Measurements from ENCODE around the gene RRAGD. TPM values are rescaled to one million over a fixed set of nuclear protein-coding genes. Genes with fewer than 3 reads are reported as not detected.
A peak's percentile ranks its signal among the peaks of the same experiment; 100 is the strongest.

Gene RRAGD
- polyA plus RNA-seq (ENCODE audit: insufficient read length in 4 of 4) = 10 to 100 TPM; 29.9 to 37.3 (median 34.5) TPM

DNA sequence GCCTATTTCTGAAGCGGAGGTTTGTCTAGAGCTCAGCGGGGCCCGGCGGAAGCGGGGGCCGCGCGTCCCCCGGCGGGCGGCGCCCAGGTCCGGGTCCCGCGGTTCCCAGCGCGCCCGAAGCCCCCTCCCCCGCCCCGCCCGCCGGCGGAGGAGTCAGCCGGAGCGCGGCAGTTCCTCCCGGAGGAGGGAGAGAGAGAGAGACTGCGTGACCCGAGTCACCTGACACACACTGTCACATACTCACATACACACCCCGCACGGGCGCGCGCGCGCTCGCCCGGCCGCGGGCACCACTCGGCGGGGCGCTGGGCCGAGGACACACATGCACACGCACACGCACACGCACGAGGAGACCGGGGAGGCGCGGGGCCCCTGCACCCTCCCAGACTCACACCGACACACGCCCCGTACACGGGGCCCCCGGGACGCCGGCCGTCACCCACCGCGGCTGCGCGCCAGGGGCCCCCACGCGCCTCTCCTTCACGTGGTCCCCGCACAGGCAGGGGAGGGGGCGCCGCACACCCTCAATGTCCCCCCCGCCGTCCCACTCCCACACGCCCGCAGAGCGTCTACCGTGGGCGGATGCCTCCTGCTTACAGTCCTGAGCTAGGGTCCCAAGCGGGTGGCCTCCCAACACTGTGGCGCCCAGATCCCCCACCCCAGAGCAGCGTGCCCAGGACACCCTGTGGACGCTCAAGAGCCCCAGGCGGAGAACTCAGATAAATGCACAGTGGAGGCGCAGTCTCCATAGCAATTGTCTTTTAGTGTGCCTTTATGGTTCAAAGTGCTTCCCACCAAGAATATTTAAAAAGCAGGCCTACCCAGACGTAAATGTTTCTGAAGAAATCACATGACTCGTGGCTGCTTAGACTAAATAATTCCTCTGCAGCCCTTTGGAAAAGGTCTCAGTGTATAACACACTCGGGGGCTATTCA lies at the start of gene RRAGD:
Gene RRAGD (minus strand): TSS at position 203 of the 935 bp plus-strand sequence. CDS start 280 bp downstream, outside the sequence.
- peak in 1 of 4 donors; percentile 63 for DNase-seq (ENCODE audit: low read depth in 4 of 4, low spot score in 2 of 4)

GRCh38 chr6:89460713-89461112 lies 48.6 kb upstream of the RRAGD start:
- DNase-seq (ENCODE audit: low read depth in 4 of 4, low spot score in 2 of 4) = no peak

GRCh38 chr6:89459501-89459900 lies 47.4 kb upstream of the RRAGD start:
- no peak for DNase-seq (ENCODE audit: low read depth in 4 of 4, low spot score in 2 of 4)

- no peak for DNase-seq (ENCODE audit: low read depth in 4 of 4, low spot score in 2 of 4)
Observed at GRCh38 chr6:89458704-89459103, 46.6 kb upstream of the RRAGD start.

GRCh38 chr6:89454300-89454699 lies 42.2 kb upstream of the RRAGD start:
- no peak for DNase-seq (ENCODE audit: low read depth in 4 of 4, low spot score in 2 of 4)

DNA sequence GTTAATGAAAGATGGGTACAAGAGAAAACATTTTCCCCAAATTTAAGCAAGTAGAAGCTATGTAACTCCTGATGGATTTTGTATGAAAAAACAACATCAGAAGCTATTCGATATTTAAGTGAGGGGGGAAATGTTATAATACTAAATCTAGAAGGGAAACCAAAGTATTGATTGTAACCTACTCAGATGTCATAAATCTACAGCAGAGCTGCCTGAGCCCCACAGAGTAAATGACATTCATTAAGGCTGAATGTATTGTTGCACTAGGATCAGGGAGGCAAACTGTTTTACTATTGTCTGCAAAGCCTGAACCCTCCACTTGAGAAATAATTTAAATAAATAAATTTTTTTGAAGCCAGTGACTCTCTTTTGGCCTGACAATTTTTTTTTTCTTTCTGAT lies 40.2 kb upstream of the RRAGD start:
- DNase-seq (ENCODE audit: low read depth in 4 of 4, low spot score in 2 of 4) = no peak

- DNase-seq (ENCODE audit: low read depth in 4 of 4, low spot score in 2 of 4) = no peak
Observed at GRCh38 chr6:89449193-89449592, 37.1 kb upstream of the RRAGD start.

- no peak for DNase-seq (ENCODE audit: low read depth in 4 of 4, low spot score in 2 of 4)
Observed at GRCh38 chr6:89443658-89444057, 31.6 kb upstream of the RRAGD start.

DNA sequence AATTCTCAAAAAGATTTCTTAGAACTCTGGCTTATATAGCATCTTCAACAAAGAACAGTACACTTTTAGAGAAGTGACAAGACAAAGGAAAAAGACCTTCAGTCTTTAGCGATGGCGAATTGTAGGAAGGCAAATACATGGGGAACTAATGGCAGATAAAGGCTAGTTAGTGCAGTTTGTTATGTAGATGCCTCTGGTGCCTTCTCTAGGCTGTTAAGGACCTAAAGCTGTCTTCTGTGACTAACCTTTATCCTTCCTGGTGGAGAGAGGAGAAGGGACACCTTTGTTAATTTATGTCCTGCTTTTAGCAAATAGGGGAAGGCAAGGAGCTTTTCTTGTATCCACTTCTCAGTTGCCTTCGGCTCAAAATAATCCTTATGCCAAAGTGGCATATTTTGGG lies 28.1 kb upstream of the RRAGD start:
- no peak for DNase-seq (ENCODE audit: low read depth in 4 of 4, low spot score in 2 of 4)

DNA sequence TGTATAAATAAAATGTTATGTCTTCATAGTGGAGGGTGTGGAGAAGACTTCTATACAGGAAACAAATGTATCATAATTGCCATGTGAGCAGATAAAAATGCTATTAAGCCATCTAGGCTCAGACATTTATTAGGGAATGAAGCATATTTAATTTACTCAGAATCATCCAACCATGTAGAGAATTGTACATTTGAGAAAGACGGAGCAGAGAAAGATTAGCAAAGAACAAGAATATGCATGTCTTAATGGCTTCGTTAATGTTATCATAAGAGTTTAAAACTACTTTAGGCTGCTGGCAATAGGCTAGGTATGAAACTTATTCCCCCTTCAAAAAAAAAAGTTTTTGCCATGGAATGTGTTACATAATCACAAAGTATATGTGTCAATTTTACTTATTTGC lies 26.9 kb upstream of the RRAGD start:
- no peak for DNase-seq (ENCODE audit: low read depth in 4 of 4, low spot score in 2 of 4)

GRCh38 chr6:89438248-89438647 lies 26.2 kb upstream of the RRAGD start:
- no peak for DNase-seq (ENCODE audit: low read depth in 4 of 4, low spot score in 2 of 4)

- DNase-seq (ENCODE audit: low read depth in 4 of 4, low spot score in 2 of 4) = no peak
Observed at GRCh38 chr6:89436226-89436625, 24.2 kb upstream of the RRAGD start.

GRCh38 chr6:89434954-89435353 lies 22.9 kb upstream of the RRAGD start:
- DNase-seq (ENCODE audit: low read depth in 4 of 4, low spot score in 2 of 4) = no peak

GRCh38 chr6:89434150-89434499 lies 22.1 kb upstream of the RRAGD start:
- DNase-seq (ENCODE audit: low read depth in 4 of 4, low spot score in 2 of 4) = no peak

GRCh38 chr6:89433252-89434149 lies 21.4 kb upstream of the RRAGD start:
- DNase-seq (ENCODE audit: low read depth in 4 of 4, low spot score in 2 of 4) = no peak

GRCh38 chr6:89432875-89433251 lies 20.8 kb upstream of the RRAGD start, which contains the start of gene ANKRD6:
ANKRD6 (plus strand) TSS chr6:89433152; CDS start chr6:89566977, 133,825 bp downstream.
- DNase-seq (ENCODE audit: low read depth in 4 of 4, low spot score in 2 of 4) = peak in 1 of 4 donors; percentile 61

- no peak for DNase-seq (ENCODE audit: low read depth in 4 of 4, low spot score in 2 of 4)
Observed at GRCh38 chr6:89430201-89430962, 18.3 kb upstream of the RRAGD start.

- DNase-seq (ENCODE audit: low read depth in 4 of 4, low spot score in 2 of 4) = no peak
Observed at GRCh38 chr6:89416796-89417195, 4.7 kb upstream of the RRAGD start.

- DNase-seq (ENCODE audit: low read depth in 4 of 4, low spot score in 2 of 4) = no peak
Observed at GRCh38 chr6:89415185-89415584, 3.1 kb upstream of the RRAGD start.

DNA sequence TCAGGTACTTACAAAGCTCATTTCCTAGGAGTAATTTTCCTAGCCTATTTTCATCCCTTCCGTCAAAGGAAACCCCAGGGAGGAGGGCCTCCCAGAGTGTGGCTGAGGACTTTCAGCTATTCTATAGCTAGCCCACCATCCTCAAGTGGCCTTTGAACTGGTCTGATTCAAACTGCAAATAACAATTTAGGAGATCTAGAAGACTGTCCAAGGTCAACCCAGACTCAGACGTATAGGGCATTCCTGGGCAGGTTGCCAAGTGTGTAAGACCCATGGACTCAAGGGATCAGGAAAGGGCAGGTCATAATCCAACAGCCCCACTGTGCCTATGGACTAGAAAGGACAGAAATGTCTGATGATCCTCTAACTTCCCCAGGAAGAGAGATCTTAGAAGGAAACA lies 2.1 kb upstream of the RRAGD start:
- DNase-seq (ENCODE audit: low read depth in 4 of 4, low spot score in 2 of 4) = no peak

- no peak for DNase-seq (ENCODE audit: low read depth in 4 of 4, low spot score in 2 of 4)
Observed at GRCh38 chr6:89413006-89413400, 930 bp upstream of the RRAGD start.

All from left renal cortex interstitium (tissue), 4 donors.